Endothelial cell of umbilical vein (primary cell): ENCODE results near the gene NOD2.

Experiments
- MYC ChIP-seq: IDR thresholded peaks from one replicate; pipeline ENCODE4 v1.6.1; 2011; ENCODE audit warnings: mild to moderate bottlenecking, low read depth, low read length
- POLR2A ChIP-seq: IDR thresholded peaks from 2 replicates; pipeline ENCODE4 v1.6.1; 2012; ENCODE audit warnings: low read depth, mild to moderate bottlenecking, control low read depth, low read length
- TF ChIP-seq, protein P1 (sequence below), 2 donors: IDR thresholded peaks; 1 replicate in 1 of 2; 2 replicates in 1 of 2; pipeline ENCODE4 v1.5.1; 2011; ENCODE audit warnings: low read length in 2 of 2, mild to moderate bottlenecking in 2 of 2, moderate library complexity in 2 of 2, control low read depth in 1 of 2, inconsistent platforms in 1 of 2, low read depth in 1 of 2; ENCODE audit not compliant: insufficient read depth in 1 of 2; ENCODE audit errors: extremely low read depth in 1 of 2
- TF ChIP-seq, protein P2 (sequence below): IDR thresholded peaks from 2 replicates; pipeline ENCODE4 v1.6.1; 2011; ENCODE audit not compliant: insufficient read depth, insufficient read length

DNA sequence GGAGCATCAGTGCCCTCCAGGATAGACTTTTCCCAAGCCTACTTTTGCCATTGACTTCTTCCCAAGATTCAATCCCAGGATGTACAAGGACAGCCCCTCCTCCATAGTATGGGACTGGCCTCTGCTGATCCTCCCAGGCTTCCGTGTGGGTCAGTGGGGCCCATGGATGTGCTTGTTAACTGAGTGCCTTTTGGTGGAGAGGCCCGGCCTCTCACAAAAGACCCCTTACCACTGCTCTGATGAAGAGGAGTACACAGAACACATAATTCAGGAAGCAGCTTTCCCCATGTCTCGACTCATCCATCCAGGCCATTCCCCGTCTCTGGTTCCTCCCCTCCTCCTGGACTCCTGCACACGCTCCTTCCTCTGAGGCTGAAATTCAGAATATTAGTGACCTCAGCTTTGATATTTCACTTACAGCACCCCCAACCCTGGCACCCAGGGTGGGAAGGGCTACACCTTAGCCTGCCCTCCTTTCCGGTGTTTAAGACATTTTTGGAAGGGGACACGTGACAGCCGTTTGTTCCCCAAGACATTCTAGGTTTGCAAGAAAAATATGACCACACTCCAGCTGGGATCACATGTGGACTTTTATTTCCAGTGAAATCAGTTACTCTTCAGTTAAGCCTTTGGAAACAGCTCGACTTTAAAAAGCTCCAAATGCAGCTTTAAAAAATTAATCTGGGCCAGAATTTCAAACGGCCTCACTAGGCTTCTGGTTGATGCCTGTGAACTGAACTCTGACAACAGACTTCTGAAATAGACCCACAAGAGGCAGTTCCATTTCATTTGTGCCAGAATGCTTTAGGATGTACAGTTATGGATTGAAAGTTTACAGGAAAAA, 38.8 kb downstream of the NOD2 start:
- TF ChIP-seq, protein P1, sequence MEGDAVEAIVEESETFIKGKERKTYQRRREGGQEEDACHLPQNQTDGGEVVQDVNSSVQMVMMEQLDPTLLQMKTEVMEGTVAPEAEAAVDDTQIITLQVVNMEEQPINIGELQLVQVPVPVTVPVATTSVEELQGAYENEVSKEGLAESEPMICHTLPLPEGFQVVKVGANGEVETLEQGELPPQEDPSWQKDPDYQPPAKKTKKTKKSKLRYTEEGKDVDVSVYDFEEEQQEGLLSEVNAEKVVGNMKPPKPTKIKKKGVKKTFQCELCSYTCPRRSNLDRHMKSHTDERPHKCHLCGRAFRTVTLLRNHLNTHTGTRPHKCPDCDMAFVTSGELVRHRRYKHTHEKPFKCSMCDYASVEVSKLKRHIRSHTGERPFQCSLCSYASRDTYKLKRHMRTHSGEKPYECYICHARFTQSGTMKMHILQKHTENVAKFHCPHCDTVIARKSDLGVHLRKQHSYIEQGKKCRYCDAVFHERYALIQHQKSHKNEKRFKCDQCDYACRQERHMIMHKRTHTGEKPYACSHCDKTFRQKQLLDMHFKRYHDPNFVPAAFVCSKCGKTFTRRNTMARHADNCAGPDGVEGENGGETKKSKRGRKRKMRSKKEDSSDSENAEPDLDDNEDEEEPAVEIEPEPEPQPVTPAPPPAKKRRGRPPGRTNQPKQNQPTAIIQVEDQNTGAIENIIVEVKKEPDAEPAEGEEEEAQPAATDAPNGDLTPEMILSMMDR (IDR thresholded peaks at IDR 0.05; ENCODE audit: extremely low read depth in 1 of 2, insufficient read depth in 1 of 2, low read depth in 1 of 2, low read length in 2 of 2): no peak
- no peak for TF ChIP-seq POLR2A
- TF ChIP-seq MYC: no peak
- TF ChIP-seq, protein P2, sequence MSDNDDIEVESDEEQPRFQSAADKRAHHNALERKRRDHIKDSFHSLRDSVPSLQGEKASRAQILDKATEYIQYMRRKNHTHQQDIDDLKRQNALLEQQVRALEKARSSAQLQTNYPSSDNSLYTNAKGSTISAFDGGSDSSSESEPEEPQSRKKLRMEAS: no peak
